Stomach (tissue), 9 donors: ENCODE measurements around the gene ZNF275. TPM values are rescaled to one million over a fixed set of nuclear protein-coding genes. Genes with fewer than 3 reads are reported as not detected.
"Not testable (repeated sequence)": the region's sequence is repeated elsewhere in the genome, so short reads cannot be mapped to it uniquely, and the experiment has no call there.

Experiments
- DNase-seq, 2 donors: peaks; one replicate each; pipeline versions ENCODE4 v3.0.0 to v3.0.0-alpha.2; 2013 to 2019
- H3K27ac ChIP-seq, 5 donors: fragments of 200-600 bp in 4 of 5; sonication (generic) in 4 of 5; one replicate each; pipeline ENCODE4 v1.5.1; 2013 to 2019; ENCODE audit warnings: mild to moderate bottlenecking in 1 of 5, moderate library complexity in 1 of 5
- H3K27me3 ChIP-seq, 3 donors: fragments of 200-600 bp; sonication (generic); one replicate each; pipeline ENCODE4 v1.5.1; 2017 to 2019; ENCODE audit warnings: mixed run types in 1 of 3
- H3K36me3 ChIP-seq, 4 donors: fragments of 200-600 bp; sonication (generic); 1 replicate in 3 of 4; 2 replicates in 1 of 4; pipeline ENCODE4 v1.5.1; 2016 to 2019
- H3K4me1 ChIP-seq, 4 donors: fragments of 200-600 bp; sonication (generic); one replicate each; pipeline ENCODE4 v1.5.1; 2016 to 2019
- H3K4me3 ChIP-seq, 4 donors: fragments of 200-600 bp; sonication (generic) in 3 of 4; one replicate each; pipeline ENCODE4 v1.5.1; 2016 to 2019; ENCODE audit warnings: mild to moderate bottlenecking in 1 of 4
- H3K9me3 ChIP-seq, 4 donors: fragments of 200-600 bp; sonication (generic); one replicate each; pipeline ENCODE4 v1.5.1; 2016 to 2019
- EP300 ChIP-seq: sonication (generic); formaldehyde crosslinking; IDR thresholded peaks from one replicate; pipeline ENCODE4 v1.6.1; 2017; ENCODE audit warnings: antibody characterized with exemption
- POLR2A ChIP-seq, 4 donors: fragments of 450-650 bp; IDR thresholded peaks; one replicate each; pipeline ENCODE4 v1.6.1; 2016; ENCODE audit warnings: antibody characterized with exemption in 4 of 4, control low read depth in 2 of 4, mild to moderate bottlenecking in 1 of 4, moderate library complexity in 1 of 4
- POLR2AphosphoS5 ChIP-seq, 3 donors: sonication (generic); formaldehyde crosslinking; IDR thresholded peaks; one replicate each; pipeline ENCODE4 v1.6.1; 2016; ENCODE audit warnings: antibody characterized with exemption in 3 of 3
- WGBS, 5 donors: extraction: QIAGEN DNeasy Blood & Tissue Kit in 3 of 5; methylation state at CpG; one replicate each; pipeline versions ENCODE4 v1.1.5 to v1.1.7; 2013 to 2018; 5-methylcytosine and 5-hydroxymethylcytosine counted together
- intact Hi-C: fragments of 100-400 bp; cut with DNase I; formaldehyde crosslinking; loops from one replicate; pipeline ENCODE4 v1.15.1; 2023; ENCODE audit warnings: low total_unique reads
- polyA plus RNA-seq, 3 donors: library from polyadenylated mRNA; stranded (reverse); fragments of 200-250 nt; gene quantifications; one replicate each; pipeline ENCODE4 v1.2.3, GENCODE V29; 2013
- total RNA-seq, 5 donors: library from RNA; depleted of rRNA; stranded (reverse); fragments of >200 nt; gene quantifications; one replicate each; pipeline versions ENCODE4 v1.1.0 to v1.2.3, GENCODE V29; 2014 to 2016
- TF ChIP-seq, protein P1 (sequence below), 7 experiments: fragments of 450-650 bp in 4 of 7; fragments of 200-600 bp in 3 of 7; sonication (generic) in 3 of 7; IDR thresholded peaks; one replicate each; pipeline ENCODE4 v1.5.1; 2016 to 2019; ENCODE audit warnings: antibody characterized with exemption in 7 of 7, control low read depth in 2 of 7, mild to moderate bottlenecking in 1 of 7
- donor health status: healthy with polysubstance abuse.
- donor health status: Bipolar disorder and iron deficiency.
- donor health status: healthy.

Gene ZNF275
- total and polyA plus RNA-seq, 8 donors: 0.87 to 13.4 (median 3.7) TPM

DNA sequence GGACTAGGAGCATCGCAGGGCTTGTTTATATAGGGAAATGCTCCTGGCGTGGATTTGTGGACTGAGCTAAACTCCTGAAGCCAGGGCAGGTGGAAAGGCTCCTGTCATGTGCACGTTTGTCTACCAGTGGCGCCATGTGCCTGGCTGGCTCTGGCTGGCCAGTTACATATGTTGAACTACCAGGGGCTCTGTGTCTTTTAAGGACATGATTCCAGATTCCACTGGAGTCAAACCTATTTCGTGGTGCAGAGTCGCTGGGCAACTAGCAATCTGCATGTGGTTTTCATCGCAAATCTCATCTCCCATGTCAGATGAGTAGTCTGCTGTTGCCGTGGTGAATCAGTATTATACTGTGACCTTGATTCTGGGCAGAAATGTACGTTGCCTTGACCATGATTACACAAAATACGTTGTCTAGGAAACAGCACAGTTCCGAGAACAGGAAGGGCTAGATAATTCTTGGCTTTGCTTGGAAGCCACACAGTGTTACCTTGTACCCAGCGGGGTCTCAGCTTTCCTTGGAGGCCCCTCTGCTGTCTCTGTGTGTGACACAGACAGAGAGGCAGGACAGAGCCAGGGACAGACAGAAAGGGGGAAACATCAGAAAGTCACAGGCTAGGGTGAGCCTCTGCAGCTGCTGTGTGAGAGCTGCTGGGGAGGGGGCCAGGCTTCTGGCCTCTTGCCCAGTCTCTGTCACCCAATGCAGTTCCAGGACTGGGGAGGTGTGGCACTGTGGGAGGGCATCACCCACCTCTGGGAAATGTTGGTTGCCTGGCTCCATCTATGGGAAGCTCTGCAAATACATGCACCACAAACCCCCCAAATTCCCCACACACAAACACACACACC is 48.0 kb downstream of the ZNF275 start:
- Histone ChIP-seq H3K4me1 (peaks cover 0 to 4% (median 0%) of the 10 kb centered on the region in 4 donors), H3K27ac (peak overlapping the region in 3 of 5 donors; percentile 32 to 55 (median 35)), H3K27me3 (no peaks in the 10 kb centered on the region), H3K4me3 (no peak overlapping the region), H3K9me3 (peaks cover 0 to 18% (median 6%) of the 10 kb centered on the region in 4 donors), H3K36me3 (no peaks in the 10 kb centered on the region)
- no peak for TF ChIP-seq POLR2AphosphoS5 (IDR thresholded peaks at IDR 0.05)
- no peak for TF ChIP-seq EP300
- TF ChIP-seq, protein P1, sequence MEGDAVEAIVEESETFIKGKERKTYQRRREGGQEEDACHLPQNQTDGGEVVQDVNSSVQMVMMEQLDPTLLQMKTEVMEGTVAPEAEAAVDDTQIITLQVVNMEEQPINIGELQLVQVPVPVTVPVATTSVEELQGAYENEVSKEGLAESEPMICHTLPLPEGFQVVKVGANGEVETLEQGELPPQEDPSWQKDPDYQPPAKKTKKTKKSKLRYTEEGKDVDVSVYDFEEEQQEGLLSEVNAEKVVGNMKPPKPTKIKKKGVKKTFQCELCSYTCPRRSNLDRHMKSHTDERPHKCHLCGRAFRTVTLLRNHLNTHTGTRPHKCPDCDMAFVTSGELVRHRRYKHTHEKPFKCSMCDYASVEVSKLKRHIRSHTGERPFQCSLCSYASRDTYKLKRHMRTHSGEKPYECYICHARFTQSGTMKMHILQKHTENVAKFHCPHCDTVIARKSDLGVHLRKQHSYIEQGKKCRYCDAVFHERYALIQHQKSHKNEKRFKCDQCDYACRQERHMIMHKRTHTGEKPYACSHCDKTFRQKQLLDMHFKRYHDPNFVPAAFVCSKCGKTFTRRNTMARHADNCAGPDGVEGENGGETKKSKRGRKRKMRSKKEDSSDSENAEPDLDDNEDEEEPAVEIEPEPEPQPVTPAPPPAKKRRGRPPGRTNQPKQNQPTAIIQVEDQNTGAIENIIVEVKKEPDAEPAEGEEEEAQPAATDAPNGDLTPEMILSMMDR (IDR thresholded peaks at IDR 0.05): no peak
- no peak for TF ChIP-seq POLR2A (IDR thresholded peaks at IDR 0.05)
- 18 to 51% (median 26%) methylated on average over 7 to 12 of the region's 12 CpGs for WGBS, 5 donors
- intact Hi-C loops: no loop called here
- DNase-seq: peak in 1 of 2 donors; percentile 89

DNA sequence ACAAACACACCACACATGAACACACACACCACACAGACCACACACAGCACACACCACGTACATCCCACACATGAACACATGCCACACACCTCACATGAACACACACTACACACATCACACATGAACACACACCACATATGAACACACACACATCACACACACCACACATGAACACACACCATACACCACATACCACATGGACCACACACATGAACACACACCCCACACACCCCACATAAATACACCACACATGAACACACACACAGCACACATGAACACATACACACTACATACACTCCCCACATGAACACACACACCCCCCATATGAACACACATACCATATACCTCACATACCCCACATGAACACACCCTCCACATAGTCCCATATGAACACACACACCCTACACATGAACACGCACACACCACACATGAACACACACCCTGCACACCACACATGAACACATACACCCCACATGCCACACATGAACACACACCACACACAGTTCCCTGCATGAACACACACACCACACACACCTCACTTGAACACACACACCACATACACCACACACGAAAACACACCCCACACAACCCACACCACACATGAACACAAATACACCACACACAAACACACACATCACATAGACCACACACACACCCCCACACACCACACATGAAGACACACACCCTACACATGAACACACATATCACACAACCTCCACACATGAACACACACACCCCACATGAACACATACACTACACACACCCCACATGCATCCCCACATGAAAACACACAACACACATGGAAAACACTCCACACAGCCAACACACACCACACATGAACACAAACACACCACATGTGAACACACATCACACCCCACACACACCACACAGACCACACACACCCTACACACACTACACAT is 48.9 kb downstream of the ZNF275 start:
- TF ChIP-seq POLR2AphosphoS5 (IDR thresholded peaks at IDR 0.05): no peak
- TF ChIP-seq, protein P1 (IDR thresholded peaks at IDR 0.05): no peak
- TF ChIP-seq POLR2A (IDR thresholded peaks at IDR 0.05): no peak
- TF ChIP-seq EP300: no peak
- H3K9me3 ChIP-seq: peaks cover 0 to 11% (median 4%) of the 10 kb centered on the region in 4 donors
- no peak overlapping the region for H3K27ac ChIP-seq
- intact Hi-C loops: no loop called here
- 84 to 93% (median 90%) methylated on average over 3 of the region's 3 CpGs for WGBS, 5 donors
- no peak overlapping the region for H3K4me3 ChIP-seq
- H3K4me1 ChIP-seq: peaks cover 0 to 4% (median 0%) of the 10 kb centered on the region in 4 donors
- no peaks in the 10 kb centered on the region for H3K27me3 ChIP-seq
- H3K36me3 ChIP-seq: no peaks in the 10 kb centered on the region
- no peak for DNase-seq

DNA sequence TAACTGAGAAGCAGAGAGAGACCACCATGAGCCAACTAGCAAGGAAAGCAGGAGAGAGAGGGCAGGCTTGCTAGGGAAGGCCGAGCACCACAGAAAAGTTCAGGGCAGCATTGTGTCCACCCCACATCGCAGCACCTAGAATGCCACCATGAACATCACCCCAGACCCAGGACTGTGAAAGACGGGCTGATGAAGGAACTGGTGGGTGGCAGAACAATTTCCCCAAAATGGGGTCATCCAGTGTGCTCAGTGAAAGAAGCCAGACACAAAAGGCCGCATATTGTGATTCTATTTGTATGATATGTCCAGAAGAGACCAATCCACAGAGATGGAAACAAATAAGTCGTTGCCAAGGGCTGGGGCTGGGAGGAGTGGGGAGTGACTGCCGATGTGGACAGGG is 50.4 kb downstream of the ZNF275 start:
- TF ChIP-seq POLR2AphosphoS5 (IDR thresholded peaks at IDR 0.05) (no peak), EP300 (no peak)
- TF ChIP-seq, protein P1 (IDR thresholded peaks at IDR 0.05): no peak
- H3K4me1 ChIP-seq: peaks cover 0 to 4% (median 0%) of the 10 kb centered on the region in 4 donors
- intact Hi-C loops: no loop called here
- no peak for DNase-seq
- 78 to 88% (median 87%) methylated on average over 5 to 6 of the region's 6 CpGs for WGBS, 5 donors
- H3K27ac ChIP-seq: no peak overlapping the region
- H3K9me3 ChIP-seq: no peaks in the 10 kb centered on the region
- no peaks in the 10 kb centered on the region for H3K36me3 ChIP-seq
- H3K4me3 ChIP-seq: no peak overlapping the region
- no peaks in the 10 kb centered on the region for H3K27me3 ChIP-seq

DNA sequence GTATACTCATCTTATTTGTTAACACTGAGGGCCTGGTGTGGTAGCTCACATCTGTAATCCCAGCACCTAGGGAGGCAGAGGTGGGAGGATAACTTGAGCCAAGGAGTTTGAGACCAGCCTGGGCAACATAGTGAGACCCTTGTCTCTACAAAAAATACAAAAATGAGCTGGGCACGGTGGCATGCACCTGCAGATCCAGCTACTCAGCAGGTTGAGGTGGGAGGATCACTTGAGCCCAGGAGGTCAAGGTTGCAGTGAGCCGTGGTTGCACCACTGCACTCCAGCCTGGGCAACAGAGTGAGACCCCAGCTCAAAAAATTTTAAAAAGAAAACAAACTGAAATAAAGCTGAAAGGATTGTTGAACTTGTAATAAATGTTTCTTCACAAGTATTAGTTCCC is 51.0 kb downstream of the ZNF275 start:
- H3K27ac ChIP-seq, H3K9me3 ChIP-seq, intact Hi-C loops, H3K36me3 ChIP-seq, DNase-seq, H3K4me1 ChIP-seq, H3K27me3 ChIP-seq, H3K4me3 ChIP-seq: not testable (repeated sequence)
- WGBS, 5 donors: 63 to 83% (median 69%) methylated on average over 2 of the region's 2 CpGs
